Kidney epithelial cell (primary cell): ENCODE results near the gene EREG. TPM values are rescaled to one million over a fixed set of nuclear protein-coding genes. Genes with fewer than 3 reads are reported as not detected.
A peak's percentile ranks its signal among the peaks of the same experiment; 100 is the strongest.

Source experiments
- DNase-seq: peaks from one replicate; pipeline ENCODE4 v3.0.0-alpha.2; 2010; ENCODE audit warnings: low read depth
- H3K27me3 ChIP-seq: 2 replicates; pipeline ENCODE4 v1.6.0; 2011; ENCODE audit warnings: low read length; ENCODE audit not compliant: control insufficient read depth, insufficient read depth
- H3K36me3 ChIP-seq: 2 replicates; pipeline ENCODE4 v1.5.1; 2011; ENCODE audit warnings: low read length; ENCODE audit not compliant: control insufficient read depth, insufficient read depth
- H3K4me3 ChIP-seq: 2 replicates; pipeline ENCODE4 v1.5.1; 2011; ENCODE audit warnings: low read depth, mild to moderate bottlenecking, control low read depth, low read length
- total RNA-seq: library from RNA; depleted of rRNA; stranded (reverse); fragments of >200 nt; gene quantifications from 2 replicates; pipeline ENCODE4 v1.2.3, GENCODE V29; 2015
- TF ChIP-seq, protein P1 (sequence below): IDR thresholded peaks from 2 replicates; pipeline ENCODE4 v1.5.1; 2011; ENCODE audit warnings: mild to moderate bottlenecking, moderate library complexity, low read length, control low read depth, inconsistent platforms; ENCODE audit not compliant: insufficient read depth, poor library complexity, severe bottlenecking

EREG gene
- total RNA-seq, 1 donor from 2014 or later, result 7.5 TPM

DNA sequence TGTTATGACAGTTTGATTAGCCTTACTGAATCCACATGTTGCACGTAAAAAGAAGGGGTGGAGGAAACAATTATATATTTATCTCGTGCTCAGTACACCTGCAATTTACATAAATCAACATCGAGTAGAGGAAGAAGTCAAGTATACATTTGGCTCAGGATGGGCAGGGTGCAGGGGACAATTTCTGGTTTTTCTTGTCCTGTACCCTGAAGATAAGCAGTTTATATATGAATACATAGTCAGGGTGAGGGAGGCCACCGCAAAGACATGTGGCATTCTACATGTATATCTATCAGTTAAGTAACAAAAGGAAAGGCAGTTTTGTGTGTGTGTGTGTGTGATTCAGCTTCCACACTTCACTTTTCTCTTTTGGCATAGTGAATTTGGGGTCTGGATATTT is 11.1 kb upstream of the EREG start:
- TF ChIP-seq, protein P1, sequence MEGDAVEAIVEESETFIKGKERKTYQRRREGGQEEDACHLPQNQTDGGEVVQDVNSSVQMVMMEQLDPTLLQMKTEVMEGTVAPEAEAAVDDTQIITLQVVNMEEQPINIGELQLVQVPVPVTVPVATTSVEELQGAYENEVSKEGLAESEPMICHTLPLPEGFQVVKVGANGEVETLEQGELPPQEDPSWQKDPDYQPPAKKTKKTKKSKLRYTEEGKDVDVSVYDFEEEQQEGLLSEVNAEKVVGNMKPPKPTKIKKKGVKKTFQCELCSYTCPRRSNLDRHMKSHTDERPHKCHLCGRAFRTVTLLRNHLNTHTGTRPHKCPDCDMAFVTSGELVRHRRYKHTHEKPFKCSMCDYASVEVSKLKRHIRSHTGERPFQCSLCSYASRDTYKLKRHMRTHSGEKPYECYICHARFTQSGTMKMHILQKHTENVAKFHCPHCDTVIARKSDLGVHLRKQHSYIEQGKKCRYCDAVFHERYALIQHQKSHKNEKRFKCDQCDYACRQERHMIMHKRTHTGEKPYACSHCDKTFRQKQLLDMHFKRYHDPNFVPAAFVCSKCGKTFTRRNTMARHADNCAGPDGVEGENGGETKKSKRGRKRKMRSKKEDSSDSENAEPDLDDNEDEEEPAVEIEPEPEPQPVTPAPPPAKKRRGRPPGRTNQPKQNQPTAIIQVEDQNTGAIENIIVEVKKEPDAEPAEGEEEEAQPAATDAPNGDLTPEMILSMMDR, result no peak
- DNase-seq, result no peak
- Histone ChIP-seq H3K4me3 (no peak overlapping the region), H3K27me3 (no peaks in the 10 kb centered on the region), H3K36me3 (no peaks in the 10 kb centered on the region)

DNA sequence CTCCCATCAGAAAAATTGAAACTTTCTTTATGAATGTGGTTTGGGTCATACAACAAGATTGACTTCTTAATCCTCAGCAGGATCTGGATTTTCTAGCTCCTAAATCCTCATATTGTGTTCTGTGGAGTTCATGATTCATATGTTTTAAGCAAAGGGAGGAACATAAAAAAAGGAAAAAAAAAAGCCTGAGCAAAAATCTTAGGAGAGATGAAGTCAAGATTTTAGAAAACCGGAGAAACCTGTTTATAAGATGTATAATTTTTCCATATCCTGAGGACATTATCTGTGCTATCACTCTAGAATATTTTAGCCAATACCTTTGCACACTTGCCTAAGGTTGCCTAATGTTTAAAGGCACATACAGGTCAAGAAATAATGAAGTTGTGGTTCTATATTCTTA is 7.0 kb upstream of the EREG start:
- TF ChIP-seq, protein P1, result no peak

DNA sequence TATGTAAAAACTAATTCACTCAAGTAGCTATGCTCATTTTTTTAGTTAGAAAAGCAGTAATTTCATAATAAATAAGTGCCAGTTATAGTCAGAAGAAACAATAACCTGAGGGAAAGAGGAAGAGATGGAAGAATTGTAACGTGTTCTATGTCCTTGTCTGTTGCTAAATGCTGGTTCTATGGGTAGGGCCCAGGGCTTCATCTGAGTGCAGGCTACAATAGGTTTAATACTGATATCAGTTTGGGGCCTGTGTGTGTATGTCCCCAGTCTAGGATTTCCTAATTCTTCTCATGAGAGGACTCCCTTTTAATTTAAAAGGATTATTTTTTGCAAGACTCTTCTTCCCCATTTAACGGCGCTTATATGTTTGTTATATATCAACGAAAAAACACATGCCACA is 3.3 kb upstream of the EREG start:
- no peaks in the 10 kb centered on the region for H3K36me3 ChIP-seq

More for the DNA sequence above, 7.0 kb upstream of the EREG start:
- no peaks in the 10 kb centered on the region for H3K27me3 ChIP-seq
- H3K4me3 ChIP-seq, result no peak overlapping the region
- H3K36me3 ChIP-seq, result no peaks in the 10 kb centered on the region
- DNase-seq, result no peak

DNA sequence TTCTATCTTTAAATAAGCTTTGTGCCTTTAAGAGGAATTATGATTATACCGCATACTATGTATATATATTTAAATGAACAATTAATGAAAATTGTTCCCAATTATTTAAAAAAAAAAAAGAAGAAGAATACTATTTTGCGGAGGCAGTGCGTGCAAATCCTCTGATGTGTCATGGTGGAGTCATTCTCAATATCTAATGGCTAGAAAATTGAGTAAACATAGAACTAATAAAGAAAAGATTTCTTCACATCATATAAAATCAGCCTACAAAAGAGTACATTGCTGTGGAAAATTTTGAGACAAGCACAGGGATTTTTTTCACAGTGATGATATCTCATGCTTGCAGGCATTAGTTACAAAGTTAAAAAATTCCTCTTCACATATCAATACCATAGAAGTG is 2.6 kb upstream of the EREG start:
- H3K27me3 ChIP-seq, result no peaks in the 10 kb centered on the region
- TF ChIP-seq, protein P1, result no peak
- no peak for DNase-seq
- no peaks in the 10 kb centered on the region for H3K36me3 ChIP-seq
- H3K4me3 ChIP-seq, result no peak overlapping the region

More for the DNA sequence above, 3.3 kb upstream of the EREG start:
- no peak for DNase-seq
- H3K27me3 ChIP-seq, result no peaks in the 10 kb centered on the region
- H3K4me3 ChIP-seq, result no peak overlapping the region
- TF ChIP-seq, protein P1, result no peak

DNA sequence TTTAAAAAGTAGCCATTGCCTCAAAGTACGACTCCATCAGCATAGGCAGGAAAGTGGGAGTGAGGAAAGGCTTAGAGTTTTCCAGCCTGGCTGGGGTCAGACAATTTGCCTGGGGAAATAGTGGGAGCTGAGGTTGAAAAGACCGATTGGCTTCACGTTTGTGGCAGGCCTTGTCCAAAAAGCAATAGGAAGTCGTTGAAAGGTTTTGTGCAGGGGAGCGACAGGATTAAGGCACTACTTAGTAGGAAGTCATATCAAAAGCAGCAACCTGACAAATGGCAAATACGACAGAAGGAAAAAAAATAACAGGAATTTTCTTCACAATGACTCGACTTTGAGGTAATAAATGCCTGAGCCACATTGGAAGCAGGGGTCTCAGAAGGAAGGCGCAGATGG is 691 bp upstream of the EREG start:
- DNase-seq, result no peak
- Histone ChIP-seq H3K4me3 (no peak overlapping the region), H3K36me3 (no peaks in the 10 kb centered on the region), H3K27me3 (no peaks in the 10 kb centered on the region)
- TF ChIP-seq, protein P1, result no peak

DNA sequence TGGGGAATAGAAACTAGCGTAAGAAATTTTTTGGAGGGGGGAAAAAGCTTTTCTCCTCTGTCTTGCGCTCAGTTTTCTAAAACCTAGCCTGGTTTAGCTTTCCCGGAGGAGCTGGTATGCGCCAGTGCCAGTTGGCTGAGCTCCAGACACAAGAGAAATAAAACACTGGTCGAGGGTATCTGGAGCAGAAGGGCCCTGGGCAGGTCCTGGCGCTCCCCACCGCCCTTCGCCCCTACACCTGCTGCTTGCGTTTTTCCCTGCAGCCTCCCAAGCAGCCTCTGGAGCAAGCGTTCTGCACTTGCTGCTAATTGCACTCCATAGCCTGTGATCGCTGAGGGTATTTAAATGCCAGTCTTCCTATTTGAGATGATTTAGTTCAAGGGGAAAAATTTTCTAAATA is 816 bp downstream of the EREG start:
- Histone ChIP-seq H3K4me3 (peak overlapping the region; percentile 61), H3K36me3 (no peaks in the 10 kb centered on the region), H3K27me3 (no peaks in the 10 kb centered on the region)
- no peak for DNase-seq
- TF ChIP-seq, protein P1, result no peak
